Measurements from ENCODE around the gene SVOP. TPM values are rescaled to one million over a fixed set of nuclear protein-coding genes. Genes with fewer than 3 reads are reported as not detected.

The SVOP gene
- total RNA-seq, 1 experiment from 2014 or later: 0.47 TPM

GRCh38 chr12:108983227-108983626 lies 37.6 kb downstream of the SVOP start:
- TF ChIP-seq MAX (IDR thresholded peaks at IDR 0.05) (no peak), FOSL1 (IDR thresholded peaks at IDR 0.05; ENCODE audit: low read depth) (no peak), CTCF (IDR thresholded peaks at IDR 0.05 in 2 of 3, conservative IDR thresholded peaks at IDR 0.05 in 1 of 3; ENCODE audit: borderline replicate concordance in 1 of 3, insufficient read depth in 1 of 3, low read depth in 2 of 3, low read length in 2 of 3) (no peak), SIN3A (IDR thresholded peaks at IDR 0.05; ENCODE audit: low read depth) (no peak), SP1 (IDR thresholded peaks at IDR 0.05; ENCODE audit: low read depth) (no peak), ELF1 (IDR thresholded peaks at IDR 0.05; ENCODE audit: borderline replicate concordance, low read depth) (no peak), EZH2 (IDR thresholded peaks at IDR 0.05) (no peak), ZFX (IDR thresholded peaks at IDR 0.05) (no peak)
- no peaks in the 10 kb centered on the region for H3K79me2 ChIP-seq (ENCODE audit: insufficient read depth, low read length)
- RAD21 ChIA-PET (ENCODE audit: low non-redundant PET in 1 of 2, low total read pairs in 2 of 2, uncharacterized antibody in 2 of 2, unreplicated experiment in 2 of 2): no interaction called here
- H3K9ac ChIP-seq (ENCODE audit: low read length): no peak overlapping the region
- peaks cover 4% of the 10 kb centered on the region; the same call in 1 of the 2 replicates for H3K27me3 ChIP-seq (ENCODE audit: insufficient read depth, low read length)
- no peaks in the 10 kb centered on the region for H3K36me3 ChIP-seq (ENCODE audit: control insufficient read depth in 1 of 2, insufficient read depth in 2 of 2, low read length in 2 of 2)
- no peaks in the 10 kb centered on the region for H3K9me3 ChIP-seq (ENCODE audit: control insufficient read depth in 1 of 2, insufficient read depth in 1 of 2, low read depth in 1 of 2, low read length in 2 of 2)
- H3K4me3 ChIP-seq (replicated peaks in 1 of 2; ENCODE audit: low read depth in 1 of 2, low read length in 2 of 2): no peak overlapping the region
- no peak overlapping the region for H3K4me2 ChIP-seq (ENCODE audit: low read length)
- no peak overlapping the region for H3K27ac ChIP-seq (ENCODE audit: low read depth, low read length)
- no peaks in the 10 kb centered on the region for H3K9me2 ChIP-seq (ENCODE audit: insufficient read depth)
- CTCF ChIA-PET: no interaction called here
- intact Hi-C loops (cut with micrococcal nuclease): no loop called here
- no peak for ATAC-seq
- POLR2A ChIA-PET: no interaction called here
- no peaks in the 10 kb centered on the region for H4K20me1 ChIP-seq (ENCODE audit: insufficient read depth)
- no TSS peak for BruUV-seq (replicated peaks)
- no peak overlapping the region for H2AFZ ChIP-seq (ENCODE audit: low read depth, low read length, poor library complexity, severe bottlenecking)
- no peak for DNase-seq (ENCODE audit: low read depth, low spot score)
- H3K4me1 ChIP-seq (ENCODE audit: control insufficient read depth in 1 of 2, insufficient read depth in 2 of 2, low read length in 2 of 2): no peaks in the 10 kb centered on the region; a peak in 1 of 4 replicates

DNA sequence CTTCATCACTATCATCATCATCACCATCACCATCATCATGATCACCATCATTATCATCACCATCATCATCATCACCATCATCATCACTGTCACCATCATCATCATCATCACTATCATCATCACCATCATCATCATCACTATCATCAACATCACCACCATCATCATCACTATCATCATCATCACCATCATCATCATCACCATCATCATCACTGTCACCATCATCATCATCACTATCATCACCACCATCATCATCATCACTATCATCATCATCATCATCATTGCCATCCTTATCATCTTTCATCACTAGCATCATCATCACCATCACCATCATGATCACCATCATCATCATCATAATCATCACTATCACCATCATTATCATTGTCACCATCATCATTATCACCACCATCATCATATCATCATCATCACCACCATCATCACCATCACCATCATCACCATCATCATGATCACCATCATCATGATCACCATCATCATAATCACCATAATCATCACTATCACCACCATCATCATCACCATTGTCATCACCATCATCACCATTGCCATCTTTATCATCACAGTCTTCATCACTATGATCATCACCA lies 38.1 kb downstream of the SVOP start:
- no peak overlapping the region for H2AFZ ChIP-seq (ENCODE audit: low read depth, low read length, poor library complexity, severe bottlenecking)
- no peak for DNase-seq (ENCODE audit: low read depth, low spot score)
- no peak for ATAC-seq
- no peaks in the 10 kb centered on the region for H4K20me1 ChIP-seq (ENCODE audit: insufficient read depth)
- intact Hi-C loops (cut with micrococcal nuclease): no loop called here
- peaks cover 4% of the 10 kb centered on the region for H3K27me3 ChIP-seq (ENCODE audit: insufficient read depth, low read length)
- H3K4me3 ChIP-seq (replicated peaks in 1 of 2; ENCODE audit: low read depth in 1 of 2, low read length in 2 of 2): no peak overlapping the region
- BruUV-seq (replicated peaks): no TSS peak
- ChIA-PET POLR2A (no interaction called here), RAD21 (ENCODE audit: low non-redundant PET in 1 of 2, low total read pairs in 2 of 2, uncharacterized antibody in 2 of 2, unreplicated experiment in 2 of 2) (no interaction called here), CTCF (no interaction called here)
- no peaks in the 10 kb centered on the region for H3K9me2 ChIP-seq (ENCODE audit: insufficient read depth)
- no peaks in the 10 kb centered on the region for H3K9me3 ChIP-seq (ENCODE audit: control insufficient read depth in 1 of 2, insufficient read depth in 1 of 2, low read depth in 1 of 2, low read length in 2 of 2)
- no peaks in the 10 kb centered on the region for H3K36me3 ChIP-seq (ENCODE audit: control insufficient read depth in 1 of 2, insufficient read depth in 2 of 2, low read length in 2 of 2)
- H3K9ac ChIP-seq (ENCODE audit: low read length): no peak overlapping the region
- H3K4me2 ChIP-seq (ENCODE audit: low read length): no peak overlapping the region
- H3K4me1 ChIP-seq (ENCODE audit: control insufficient read depth in 1 of 2, insufficient read depth in 2 of 2, low read length in 2 of 2): no peaks in the 10 kb centered on the region; a peak in 1 of 4 replicates
- TF ChIP-seq JUND (IDR thresholded peaks at IDR 0.05): no peak
- TF ChIP-seq, protein P1, sequence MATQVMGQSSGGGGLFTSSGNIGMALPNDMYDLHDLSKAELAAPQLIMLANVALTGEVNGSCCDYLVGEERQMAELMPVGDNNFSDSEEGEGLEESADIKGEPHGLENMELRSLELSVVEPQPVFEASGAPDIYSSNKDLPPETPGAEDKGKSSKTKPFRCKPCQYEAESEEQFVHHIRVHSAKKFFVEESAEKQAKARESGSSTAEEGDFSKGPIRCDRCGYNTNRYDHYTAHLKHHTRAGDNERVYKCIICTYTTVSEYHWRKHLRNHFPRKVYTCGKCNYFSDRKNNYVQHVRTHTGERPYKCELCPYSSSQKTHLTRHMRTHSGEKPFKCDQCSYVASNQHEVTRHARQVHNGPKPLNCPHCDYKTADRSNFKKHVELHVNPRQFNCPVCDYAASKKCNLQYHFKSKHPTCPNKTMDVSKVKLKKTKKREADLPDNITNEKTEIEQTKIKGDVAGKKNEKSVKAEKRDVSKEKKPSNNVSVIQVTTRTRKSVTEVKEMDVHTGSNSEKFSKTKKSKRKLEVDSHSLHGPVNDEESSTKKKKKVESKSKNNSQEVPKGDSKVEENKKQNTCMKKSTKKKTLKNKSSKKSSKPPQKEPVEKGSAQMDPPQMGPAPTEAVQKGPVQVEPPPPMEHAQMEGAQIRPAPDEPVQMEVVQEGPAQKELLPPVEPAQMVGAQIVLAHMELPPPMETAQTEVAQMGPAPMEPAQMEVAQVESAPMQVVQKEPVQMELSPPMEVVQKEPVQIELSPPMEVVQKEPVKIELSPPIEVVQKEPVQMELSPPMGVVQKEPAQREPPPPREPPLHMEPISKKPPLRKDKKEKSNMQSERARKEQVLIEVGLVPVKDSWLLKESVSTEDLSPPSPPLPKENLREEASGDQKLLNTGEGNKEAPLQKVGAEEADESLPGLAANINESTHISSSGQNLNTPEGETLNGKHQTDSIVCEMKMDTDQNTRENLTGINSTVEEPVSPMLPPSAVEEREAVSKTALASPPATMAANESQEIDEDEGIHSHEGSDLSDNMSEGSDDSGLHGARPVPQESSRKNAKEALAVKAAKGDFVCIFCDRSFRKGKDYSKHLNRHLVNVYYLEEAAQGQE (IDR thresholded peaks at IDR 0.05; ENCODE audit: low read depth): no peak
- TF ChIP-seq, protein P2, sequence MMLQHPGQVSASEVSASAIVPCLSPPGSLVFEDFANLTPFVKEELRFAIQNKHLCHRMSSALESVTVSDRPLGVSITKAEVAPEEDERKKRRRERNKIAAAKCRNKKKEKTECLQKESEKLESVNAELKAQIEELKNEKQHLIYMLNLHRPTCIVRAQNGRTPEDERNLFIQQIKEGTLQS (IDR thresholded peaks at IDR 0.05): no peak
- no peaks in the 10 kb centered on the region for H3K79me2 ChIP-seq (ENCODE audit: insufficient read depth, low read length)
- no peak overlapping the region for H3K27ac ChIP-seq (ENCODE audit: low read depth, low read length)

All from HCT116 (cell line).